ENCODE measurements around the gene TMEM52.
A peak's percentile ranks its signal among the peaks of the same experiment; 100 is the strongest.

TMEM52 gene

GRCh38 chr1:1914101-1914970, 4.7 kb downstream of the TMEM52 start:
- no peak for DNase-seq

GRCh38 chr1:1911350-1912041, 7.6 kb downstream of the TMEM52 start:
- DNase-seq = no peak

DNA sequence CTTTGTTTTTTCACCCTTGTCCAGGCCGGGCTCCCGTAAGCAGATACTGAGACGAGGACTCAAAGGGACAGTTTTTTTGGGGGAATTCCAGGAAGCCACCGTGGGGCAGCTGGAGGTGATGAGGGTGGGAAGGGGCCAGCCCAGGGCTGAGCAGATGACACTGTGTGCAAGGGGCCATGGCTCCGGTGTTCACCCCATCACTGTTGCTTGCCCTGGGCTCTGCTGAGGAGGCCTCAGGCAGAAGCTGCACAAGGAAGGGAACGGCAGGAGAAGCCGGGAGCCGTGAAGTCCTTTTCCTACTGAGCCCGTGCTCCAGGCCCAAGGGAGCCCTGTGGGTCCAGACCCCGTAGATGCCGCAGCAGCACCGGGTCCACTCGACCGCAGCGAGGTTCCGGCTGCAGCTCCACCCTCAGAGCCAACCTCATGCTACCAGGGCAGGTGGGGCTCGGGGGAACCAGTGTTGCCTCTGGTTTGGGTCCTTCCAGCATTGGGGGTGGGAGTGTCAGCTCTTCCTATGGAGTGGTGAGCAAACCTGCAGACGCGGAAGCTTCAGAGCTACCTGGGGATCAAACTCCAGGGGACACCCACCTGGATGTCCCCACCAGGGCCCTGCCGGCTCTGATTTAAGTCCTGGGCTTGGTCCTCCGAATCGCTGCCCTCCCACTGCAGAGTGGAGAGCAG, 8.3 kb downstream of the TMEM52 start:
- DNase-seq = no peak

DNA sequence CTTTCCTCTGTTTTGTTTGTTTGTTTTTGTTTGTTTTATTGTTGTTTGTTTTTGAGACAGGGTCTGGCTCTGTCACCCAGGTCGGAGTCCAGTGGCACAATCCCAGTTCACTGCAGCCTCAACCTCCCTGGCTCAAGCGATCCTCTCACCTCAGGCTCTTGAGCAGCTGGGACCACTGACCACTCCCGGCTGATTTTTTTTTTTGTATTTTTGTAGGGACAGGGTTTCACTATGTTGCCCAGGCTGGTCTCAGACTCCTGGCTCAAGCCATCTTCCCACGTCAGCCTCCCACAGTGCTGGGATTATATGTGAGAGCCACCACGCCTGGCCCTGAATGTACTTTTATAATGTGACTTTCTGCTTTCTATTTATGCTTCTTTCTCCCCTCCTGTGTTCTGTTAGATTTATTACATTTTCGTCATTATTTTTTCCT, 9.0 kb downstream of the TMEM52 start:
- DNase-seq = no peak

- no peak for DNase-seq
These were observed 10.6 kb downstream of the TMEM52 start for GRCh38 chr1:1908506-1908791.

DNA sequence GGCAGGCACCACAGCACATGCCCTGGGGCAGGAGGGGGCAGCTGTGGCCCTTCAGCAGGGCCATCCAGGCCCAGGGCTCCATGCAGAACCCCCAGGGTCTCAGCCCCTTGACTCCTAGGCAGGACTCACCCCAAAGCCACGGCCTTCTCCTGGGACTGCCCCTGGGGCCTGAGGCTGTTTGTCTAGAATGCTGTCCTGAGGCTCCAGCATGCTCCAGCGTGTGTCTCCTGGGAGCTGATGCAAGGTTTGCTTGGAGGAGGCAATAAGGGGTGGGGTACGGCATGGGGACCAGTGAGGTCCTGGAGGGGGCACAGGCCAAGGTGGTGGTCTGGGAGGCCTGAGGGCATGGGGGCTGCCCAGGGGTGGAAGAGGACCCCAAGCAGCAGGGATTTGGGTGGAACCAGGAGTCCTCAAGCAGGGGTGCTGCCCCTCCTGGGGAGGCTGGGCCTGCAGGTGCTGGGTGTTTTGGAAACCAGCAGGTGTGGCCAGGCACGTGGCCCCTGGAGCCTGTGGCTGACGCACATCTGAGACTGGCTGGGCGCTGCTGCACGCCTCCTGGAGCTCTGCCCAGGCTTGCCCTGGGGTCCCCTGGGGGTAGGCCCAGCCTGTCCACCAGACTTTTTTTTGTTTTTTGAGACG, 11.9 kb downstream of the TMEM52 start:
- no peak for DNase-seq

- peak; percentile 58 for DNase-seq
These were observed 12.6 kb downstream of the TMEM52 start for GRCh38 chr1:1906185-1907097.

DNA sequence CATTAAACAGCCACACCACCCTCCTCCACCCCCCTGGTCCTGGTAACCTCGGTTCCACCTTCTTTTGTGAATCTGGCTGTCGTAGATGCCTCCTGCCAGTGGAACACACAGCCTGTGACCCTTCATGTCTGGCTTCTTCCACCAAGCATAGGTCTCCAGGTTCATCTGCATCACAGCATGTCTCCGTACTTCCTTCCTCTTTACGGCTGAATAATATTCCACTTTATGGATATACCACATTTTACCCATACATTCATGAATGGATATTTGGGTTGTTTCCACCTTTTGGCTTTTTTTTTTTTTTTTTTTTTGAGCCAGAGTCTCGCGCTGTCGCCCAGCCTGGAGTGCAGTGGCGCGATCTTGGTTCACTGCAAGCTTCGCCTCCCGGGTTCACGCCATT, 15.9 kb downstream of the TMEM52 start:
- no peak for DNase-seq

GRCh38 chr1:1901641-1902294, 17.3 kb downstream of the TMEM52 start:
- no peak for DNase-seq

- DNase-seq = no peak
These were observed 18.0 kb downstream of the TMEM52 start for GRCh38 chr1:1900883-1901640.

- DNase-seq = no peak
These were observed 19.1 kb downstream of the TMEM52 start for GRCh38 chr1:1899967-1900327.

GRCh38 chr1:1899266-1899966, 19.7 kb downstream of the TMEM52 start:
- DNase-seq = no peak

GRCh38 chr1:1898246-1898933, 20.7 kb downstream of the TMEM52 start:
- no peak for DNase-seq

DNA sequence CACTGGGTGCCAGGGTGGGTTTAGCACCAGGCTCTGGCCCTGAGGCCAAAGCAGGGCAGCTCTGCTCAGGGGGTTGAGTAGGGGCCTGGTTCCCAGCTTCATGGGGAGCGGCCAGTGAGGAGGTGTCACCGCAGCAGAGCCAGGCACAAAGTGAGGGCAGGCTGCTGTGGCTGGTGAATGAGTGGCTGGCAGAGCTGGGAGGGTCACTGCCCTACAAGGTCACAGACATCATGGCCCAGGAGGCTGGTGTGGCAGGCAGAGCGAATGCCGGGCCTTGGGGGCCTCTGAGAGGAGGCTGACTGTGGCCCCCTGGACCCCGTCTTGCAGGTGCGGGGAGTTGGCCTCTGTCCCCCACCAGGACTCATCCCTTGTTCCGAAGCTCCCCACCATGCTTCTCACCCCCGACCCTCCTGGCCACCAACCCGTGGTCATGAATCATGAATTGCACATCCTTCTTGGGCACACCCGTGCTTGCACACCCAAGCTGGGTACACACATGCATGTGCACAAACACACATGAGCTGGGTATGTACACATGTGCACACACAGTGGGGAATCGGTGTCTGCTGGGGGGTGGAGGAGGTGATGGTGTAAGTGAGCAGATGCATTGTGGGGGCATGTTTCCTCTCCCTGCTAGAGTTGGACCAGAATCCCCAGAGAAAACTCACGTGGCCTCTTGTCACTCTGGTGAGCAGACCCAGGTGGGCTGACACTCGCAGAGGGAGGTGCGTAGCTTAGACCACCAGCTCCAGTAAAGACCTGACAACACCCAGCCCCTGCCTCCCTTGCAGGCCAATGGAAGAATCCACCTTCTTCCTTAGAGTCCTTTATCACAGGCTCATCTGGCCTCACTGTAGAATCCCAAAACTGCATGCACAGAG, 23.4 kb downstream of the TMEM52 start:
- DNase-seq = no peak

DNA sequence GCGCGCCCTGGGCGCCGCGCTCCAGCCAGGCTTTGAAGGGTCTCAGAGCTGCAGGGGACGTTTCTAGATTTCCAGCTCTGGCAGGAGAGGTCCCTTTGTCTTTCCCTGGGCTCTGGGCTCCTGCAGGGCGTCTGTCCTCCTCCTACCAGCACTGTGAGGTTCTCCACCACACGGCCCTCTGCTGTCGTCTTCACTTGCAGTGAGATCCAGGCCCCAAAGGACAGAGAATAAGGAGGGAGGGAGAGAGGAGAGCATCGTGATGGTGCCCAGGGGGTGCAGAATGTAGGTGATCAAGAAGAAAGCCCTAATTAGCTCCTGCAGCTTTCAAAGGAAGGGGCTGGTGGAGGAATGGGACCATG, 24.0 kb downstream of the TMEM52 start:
- no peak for DNase-seq

DNA sequence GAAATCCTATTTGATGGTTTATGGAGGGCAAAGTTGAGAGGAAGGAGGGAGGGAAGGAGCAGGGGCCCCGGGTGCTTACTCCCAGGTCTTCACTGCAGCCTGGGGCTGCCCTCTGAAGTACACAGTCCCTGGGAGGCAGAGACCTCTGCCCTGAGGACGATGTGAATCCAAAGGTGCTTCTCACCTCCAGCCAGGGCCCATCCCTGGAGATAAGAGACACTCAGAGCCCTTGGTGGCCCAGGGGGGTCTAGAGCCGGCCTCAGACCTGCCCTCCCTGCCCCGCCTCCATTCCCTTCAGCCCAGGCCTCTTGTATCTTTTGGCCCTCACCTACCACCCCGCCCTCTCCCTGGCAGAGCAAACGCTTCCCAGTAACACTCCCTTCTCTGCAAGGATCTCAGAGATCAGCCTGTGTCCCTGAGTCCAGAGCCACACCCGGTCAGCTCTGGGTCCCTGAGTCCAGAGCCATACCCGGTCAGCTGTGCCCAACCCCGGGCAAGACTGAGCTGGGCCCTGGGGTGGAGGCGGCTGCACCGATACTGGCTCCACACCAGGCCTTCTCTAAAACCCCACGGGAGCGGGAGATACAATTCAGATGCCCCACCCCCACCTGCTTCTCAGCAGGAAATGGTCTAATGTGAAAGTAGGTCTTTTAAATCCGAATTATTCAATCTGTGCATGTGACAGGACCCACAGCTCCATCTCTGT, 24.6 kb downstream of the TMEM52 start:
- no peak for DNase-seq

DNA sequence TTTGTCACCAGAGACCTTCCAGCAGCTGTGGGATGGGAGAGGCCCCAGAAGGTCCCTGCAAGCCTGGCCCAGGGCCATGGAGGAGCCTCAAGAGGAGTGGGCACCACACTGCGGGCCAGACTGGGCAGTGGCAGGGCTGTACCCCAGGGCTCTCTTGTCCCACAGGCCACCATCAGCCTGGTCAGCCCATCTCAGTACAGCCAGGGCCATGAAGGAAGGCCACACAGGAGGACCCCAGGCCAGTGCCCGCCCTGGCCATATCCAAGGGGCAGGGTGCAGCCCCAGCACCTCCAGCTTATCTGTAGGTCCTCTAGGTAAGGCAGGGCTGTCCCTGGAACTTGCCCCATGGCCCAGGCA, 25.1 kb downstream of the TMEM52 start:
- no peak for DNase-seq
